DMS 273 (cell line): ENCODE results near the gene VASH2.
"Not testable (repeated sequence)": the region's sequence is repeated elsewhere in the genome, so short reads cannot be mapped to it uniquely, and the experiment has no call there.

ENCODE experiments used
- DNase-seq: peaks from one replicate; lab custom pipeline; 2025; ENCODE audit not compliant: unreplicated experiment; lab: John Stamatoyannopoulos, UW

Gene VASH2

DNA sequence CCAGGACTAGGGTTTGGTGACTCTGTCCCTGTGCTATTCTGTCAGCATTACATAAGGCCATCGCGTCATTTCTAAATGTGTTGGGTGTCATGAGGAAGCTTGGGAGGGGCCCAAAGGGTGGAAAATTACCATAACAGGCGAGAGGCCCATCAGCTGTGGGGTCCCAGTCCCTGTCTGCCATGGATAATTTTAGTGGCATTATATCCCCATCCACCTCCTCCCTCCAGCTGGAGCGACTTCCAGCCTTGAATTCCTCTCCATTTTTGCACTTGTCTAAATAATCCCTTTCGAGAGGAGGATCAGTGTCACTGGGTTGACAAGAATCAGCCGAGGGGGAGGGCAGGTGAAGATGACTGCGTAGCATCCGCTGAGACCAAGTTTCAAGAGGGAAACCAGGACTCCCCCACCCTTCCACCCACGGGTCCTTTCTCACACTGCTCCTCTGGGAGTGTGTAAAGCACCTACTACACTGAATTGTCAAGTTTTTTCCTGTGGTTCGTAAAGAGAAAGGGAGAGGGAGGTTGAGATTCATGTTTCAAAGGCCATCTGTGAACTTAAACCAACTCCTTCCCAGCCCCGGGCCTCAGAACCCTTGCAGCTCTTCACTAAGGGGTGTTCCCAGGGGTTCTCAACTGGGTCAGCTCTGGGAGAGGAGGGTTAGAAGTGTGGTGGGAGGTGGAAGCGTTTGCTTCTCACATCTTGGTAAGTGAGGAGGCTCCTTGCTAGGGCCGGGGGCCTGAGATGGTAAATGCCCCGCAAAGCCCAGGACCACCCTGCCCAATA lies 29.2 kb downstream of the VASH2 start:
- peak; percentile 53 for DNase-seq

GRCh38 chr1:212980123-212980785 lies 29.9 kb downstream of the VASH2 start:
- peak; percentile 53 for DNase-seq

GRCh38 chr1:212981025-212981495 lies 30.7 kb downstream of the VASH2 start:
- peak; percentile 91 for DNase-seq

GRCh38 chr1:212981571-212982328 lies 31.4 kb downstream of the VASH2 start:
- DNase-seq: peak; percentile 95

- peak; percentile 55 for DNase-seq
Measured at GRCh38 chr1:212982430-212983152, 32.2 kb downstream of the VASH2 start.

- no peak for DNase-seq
Measured at GRCh38 chr1:212983482-212983881, 33.1 kb downstream of the VASH2 start.

DNA sequence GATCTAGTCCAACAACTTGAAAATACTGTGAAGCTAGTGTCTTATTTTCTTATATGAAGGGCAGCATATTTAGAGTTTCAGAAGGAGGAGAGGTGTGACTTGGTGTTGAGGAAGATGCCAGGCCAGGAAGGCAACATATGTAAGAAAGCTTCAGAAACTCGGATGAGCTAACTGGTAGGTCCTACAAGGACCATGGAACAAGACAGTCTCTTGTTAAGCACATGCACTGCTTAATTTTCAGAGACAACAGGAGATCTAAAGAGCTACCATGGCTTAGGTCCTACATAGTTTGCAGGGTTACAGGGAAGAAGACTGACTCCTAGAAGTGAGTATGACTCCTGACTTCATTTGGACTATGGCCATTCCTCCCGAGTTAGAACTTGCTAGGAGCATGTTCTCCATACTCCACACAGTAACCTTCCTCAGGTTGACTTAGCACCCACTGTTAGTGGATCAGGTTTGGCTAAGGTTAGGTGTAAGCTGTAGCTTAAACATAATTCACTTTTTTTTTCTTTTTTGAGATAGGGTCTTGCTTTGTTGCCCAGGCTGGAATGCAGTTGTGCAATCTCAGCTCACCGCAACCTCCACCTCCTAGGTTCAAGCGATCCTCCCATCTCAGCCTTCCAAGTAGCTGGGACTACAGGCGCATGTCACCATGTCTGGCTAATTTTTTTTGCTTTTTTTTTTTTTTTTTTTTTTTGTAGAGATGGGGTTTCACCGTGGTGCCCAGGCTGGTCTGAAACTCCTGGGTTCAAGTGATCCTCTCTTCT lies 34.4 kb downstream of the VASH2 start:
- DNase-seq: no peak

GRCh38 chr1:212986551-212986950 lies 36.2 kb downstream of the VASH2 start:
- DNase-seq: no peak

DNA sequence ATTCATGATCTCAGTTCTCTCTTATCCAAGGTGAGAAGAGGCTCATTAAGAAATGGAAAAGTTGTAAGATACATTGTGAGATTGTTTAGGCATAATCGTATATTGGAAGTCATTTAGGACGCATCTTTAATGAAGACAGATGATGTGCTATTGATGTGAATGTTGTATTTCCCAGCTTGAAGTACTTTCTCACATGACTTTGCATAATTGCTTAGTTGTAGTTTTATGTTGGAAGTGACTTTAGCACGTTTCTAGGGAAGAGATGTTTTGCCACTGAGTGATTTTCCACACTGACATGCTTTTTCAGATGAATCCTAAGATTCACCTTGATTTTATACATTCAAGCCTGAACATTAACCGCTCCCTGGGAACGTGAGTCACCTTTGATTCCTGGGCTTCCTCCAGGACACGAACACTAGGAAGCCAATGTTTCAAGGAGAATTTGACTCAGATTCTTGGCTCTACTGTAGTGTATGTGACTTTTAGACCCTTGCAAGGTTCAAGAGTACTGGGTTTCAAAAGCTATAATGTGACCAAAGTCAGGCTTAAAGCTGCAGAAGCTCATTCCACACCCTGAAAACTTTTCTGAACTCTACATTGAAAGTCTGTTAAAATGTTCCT lies 37.5 kb downstream of the VASH2 start:
- no peak for DNase-seq

GRCh38 chr1:212990276-212990675 lies 39.9 kb downstream of the VASH2 start:
- DNase-seq: no peak

DNA sequence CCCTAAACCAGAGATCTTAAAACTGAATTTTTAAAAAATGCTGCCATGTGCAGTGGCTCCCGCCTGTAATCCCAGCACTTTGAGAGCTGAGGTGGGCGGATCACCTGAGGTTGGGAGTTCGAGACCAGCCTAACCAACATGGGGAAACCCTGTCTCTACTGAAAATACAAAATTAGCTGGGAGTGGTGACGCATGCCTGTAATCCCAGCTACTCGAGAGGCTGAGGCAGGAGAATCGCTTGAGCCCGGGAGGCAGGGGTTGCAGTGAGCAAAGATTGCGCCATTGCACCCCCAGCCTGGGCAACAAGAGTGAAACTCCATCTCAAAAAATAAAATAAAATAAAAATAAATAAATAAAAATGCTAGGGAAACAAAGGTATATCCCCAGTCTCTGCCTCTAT lies 43.6 kb downstream of the VASH2 start:
- not testable (repeated sequence) for DNase-seq

- DNase-seq: no peak
Measured at GRCh38 chr1:212994926-212995325, 44.6 kb downstream of the VASH2 start.

GRCh38 chr1:213003256-213003655 lies 52.9 kb downstream of the VASH2 start:
- no peak for DNase-seq

DNA sequence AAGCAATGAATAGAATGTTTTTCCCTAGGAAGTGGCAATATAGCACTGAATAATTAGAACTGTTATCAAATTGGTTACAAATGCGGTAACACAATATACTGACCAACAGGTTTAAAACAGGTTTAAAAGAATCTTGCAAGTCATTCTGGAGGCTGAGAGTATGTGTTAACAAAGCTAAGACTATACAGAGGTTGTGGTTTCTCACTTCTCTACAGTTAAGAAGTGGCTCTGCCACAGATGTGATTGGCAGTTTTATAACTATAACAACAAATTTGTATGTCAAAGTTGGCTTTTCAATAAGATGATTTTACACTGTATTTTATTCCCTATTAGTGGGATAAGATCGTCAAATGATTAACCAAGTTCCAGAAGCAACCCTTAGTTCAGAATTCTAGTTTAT lies 58.2 kb downstream of the VASH2 start:
- no peak for DNase-seq

GRCh38 chr1:213014642-213015041 lies 64.3 kb downstream of the VASH2 start:
- DNase-seq: peak; percentile 61

GRCh38 chr1:213015099-213016050 lies 65.0 kb downstream of the VASH2 start, which contains the start of gene ANGEL2:
ANGEL2 (minus strand) TSS chr1:213015867; CDS start chr1:213015671, 196 bp downstream.
- DNase-seq: peak; percentile 99

GRCh38 chr1:213017447-213018273 lies 67.3 kb downstream of the VASH2 start:
- no peak for DNase-seq

DNA sequence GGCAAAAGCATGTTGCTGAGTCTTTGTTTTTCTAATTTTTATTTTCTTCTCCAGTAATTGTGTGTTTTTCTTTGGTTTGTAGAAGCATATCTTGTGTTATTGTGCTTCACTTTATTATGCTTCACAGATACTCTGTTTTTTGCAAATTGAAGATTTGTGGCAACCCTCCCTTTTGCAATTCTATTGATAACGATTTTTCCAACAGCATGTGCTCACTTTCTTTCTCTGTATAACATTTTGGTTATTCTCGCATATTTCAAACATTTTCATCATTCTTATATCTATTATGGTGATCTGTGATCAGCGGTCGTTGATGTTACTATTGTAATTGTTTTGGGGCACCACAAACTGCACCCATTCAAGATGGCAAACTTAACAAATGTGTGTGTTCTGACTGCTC lies 69.1 kb downstream of the VASH2 start:
- no peak for DNase-seq
